Activated CD8-positive, alpha-beta T cell treated with anti-CD3 and anti-CD28 coated beads for 36 hours (primary cell): ENCODE data around the gene HMGB2. TPM values are rescaled to one million over a fixed set of nuclear protein-coding genes. Genes with fewer than 3 reads are reported as not detected.
A peak's percentile ranks its signal among the peaks of the same experiment; 100 is the strongest.

ENCODE experiments used
- ATAC-seq: fragments of 200-7000 bp; cut with Tn5 transposase; one replicate; pipeline ENCODE4 v1.10.0; 2021; ENCODE audit warnings: mild to moderate bottlenecking, moderate library complexity
- CTCF ChIA-PET: fragments of 350-600 bp; sonication (Branson Sonifier 250); formaldehyde crosslinking; loops from one replicate; lab custom pipeline; 2021; ENCODE audit warnings: antibody characterized with exemption; lab: Charles Lee
- POLR2A ChIA-PET: fragments of 350-600 bp; sonication (Branson Sonifier 250); formaldehyde crosslinking; loops from one replicate; lab custom pipeline; 2021; ENCODE audit warnings: antibody characterized with exemption; lab: Charles Lee
- DNase-seq: peaks from one replicate; pipeline ENCODE4 v3.0.0-alpha.2; 2020
- H3K27ac Mint-ChIP-seq: one replicate; pipeline ENCODE4 v1.8.0; 2021; ENCODE audit warnings: mild to moderate bottlenecking, mixed read lengths
- H3K27me3 Mint-ChIP-seq: one replicate; pipeline ENCODE4 v1.8.0; 2021; ENCODE audit warnings: mixed read lengths
- H3K36me3 Mint-ChIP-seq: one replicate; pipeline ENCODE4 v1.8.0; 2021; ENCODE audit warnings: low read depth, mixed read lengths
- H3K4me1 Mint-ChIP-seq: one replicate; pipeline ENCODE4 v1.8.0; 2021; ENCODE audit warnings: low read depth, mixed read lengths
- H3K4me3 Mint-ChIP-seq: one replicate; pipeline ENCODE4 v1.8.0; 2021; ENCODE audit warnings: mild to moderate bottlenecking, moderate library complexity, mixed read lengths
- H3K9me3 Mint-ChIP-seq: one replicate; pipeline ENCODE4 v1.8.0; 2021; ENCODE audit warnings: mixed read lengths
- intact Hi-C: fragments of 100-400 bp; cut with micrococcal nuclease; formaldehyde crosslinking; loops from one replicate; pipeline ENCODE4 v1.10.0; 2022
- total RNA-seq, 2 experiments: library from RNA; stranded (reverse); gene quantifications; one replicate each; pipeline ENCODE4 v1.2.3, GENCODE V29; 2021
- TF ChIP-seq, protein P1 (sequence below): fragments of 200-600 bp; IDR thresholded peaks from one replicate; pipeline ENCODE4 v1.8.0; 2022; ENCODE audit warnings: antibody characterized with exemption, mild to moderate bottlenecking

The HMGB2 gene
- total RNA-seq, 2 experiments from 2014 or later: 527 to 534 TPM

DNA sequence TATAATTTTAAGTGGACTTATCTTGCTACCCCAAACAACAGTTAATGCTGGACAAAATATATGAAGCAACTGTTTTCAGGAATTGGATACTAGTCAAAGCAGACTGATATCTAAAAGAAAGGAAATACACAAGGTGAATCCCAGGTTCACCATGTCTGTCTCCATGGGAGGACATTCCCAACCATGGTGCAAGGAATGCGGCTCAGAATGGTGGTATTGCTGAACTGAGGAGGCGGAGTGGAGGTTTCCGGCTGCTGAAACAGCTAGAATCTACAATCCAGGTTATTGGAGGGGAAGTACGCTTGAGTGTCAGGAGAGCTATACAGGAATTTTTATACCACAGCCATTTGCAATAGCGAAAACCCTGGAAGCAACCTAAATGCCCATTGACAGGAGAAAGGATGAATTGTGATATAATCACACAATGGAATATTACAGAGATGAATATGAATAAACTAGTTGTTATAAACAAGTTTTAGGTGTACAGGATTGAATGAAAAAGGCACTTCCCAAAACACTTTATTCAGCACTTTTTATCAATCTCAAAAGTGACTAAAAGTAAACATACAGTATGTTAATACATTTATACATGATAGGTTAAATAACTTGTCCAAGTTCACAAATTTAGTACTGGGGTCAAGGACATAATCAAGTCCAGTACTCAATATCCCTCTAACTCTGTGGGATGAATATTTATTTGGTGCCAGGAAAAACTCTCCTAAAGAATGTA, 9.0 kb downstream of the HMGB2 start:
- ChIA-PET POLR2A (interaction anchor here (0.8 kb wide), 1 partner anchor 9 kb away, joined by 4 read pairs; the partner anchor contains the start of gene HMGB2), CTCF (no interaction called here)
- Mint-ChIP-seq H3K27ac (no peak overlapping the region), H3K36me3 (peaks cover 21% of the 10 kb centered on the region), H3K9me3 (no peaks in the 10 kb centered on the region), H3K4me1 (no peaks in the 10 kb centered on the region), H3K4me3 (no peak overlapping the region), H3K27me3 (no peaks in the 10 kb centered on the region)
- TF ChIP-seq, protein P1, sequence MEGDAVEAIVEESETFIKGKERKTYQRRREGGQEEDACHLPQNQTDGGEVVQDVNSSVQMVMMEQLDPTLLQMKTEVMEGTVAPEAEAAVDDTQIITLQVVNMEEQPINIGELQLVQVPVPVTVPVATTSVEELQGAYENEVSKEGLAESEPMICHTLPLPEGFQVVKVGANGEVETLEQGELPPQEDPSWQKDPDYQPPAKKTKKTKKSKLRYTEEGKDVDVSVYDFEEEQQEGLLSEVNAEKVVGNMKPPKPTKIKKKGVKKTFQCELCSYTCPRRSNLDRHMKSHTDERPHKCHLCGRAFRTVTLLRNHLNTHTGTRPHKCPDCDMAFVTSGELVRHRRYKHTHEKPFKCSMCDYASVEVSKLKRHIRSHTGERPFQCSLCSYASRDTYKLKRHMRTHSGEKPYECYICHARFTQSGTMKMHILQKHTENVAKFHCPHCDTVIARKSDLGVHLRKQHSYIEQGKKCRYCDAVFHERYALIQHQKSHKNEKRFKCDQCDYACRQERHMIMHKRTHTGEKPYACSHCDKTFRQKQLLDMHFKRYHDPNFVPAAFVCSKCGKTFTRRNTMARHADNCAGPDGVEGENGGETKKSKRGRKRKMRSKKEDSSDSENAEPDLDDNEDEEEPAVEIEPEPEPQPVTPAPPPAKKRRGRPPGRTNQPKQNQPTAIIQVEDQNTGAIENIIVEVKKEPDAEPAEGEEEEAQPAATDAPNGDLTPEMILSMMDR: no peak
- DNase-seq (no peak), ATAC-seq (no peak)
- intact Hi-C loops: no loop called here

DNA sequence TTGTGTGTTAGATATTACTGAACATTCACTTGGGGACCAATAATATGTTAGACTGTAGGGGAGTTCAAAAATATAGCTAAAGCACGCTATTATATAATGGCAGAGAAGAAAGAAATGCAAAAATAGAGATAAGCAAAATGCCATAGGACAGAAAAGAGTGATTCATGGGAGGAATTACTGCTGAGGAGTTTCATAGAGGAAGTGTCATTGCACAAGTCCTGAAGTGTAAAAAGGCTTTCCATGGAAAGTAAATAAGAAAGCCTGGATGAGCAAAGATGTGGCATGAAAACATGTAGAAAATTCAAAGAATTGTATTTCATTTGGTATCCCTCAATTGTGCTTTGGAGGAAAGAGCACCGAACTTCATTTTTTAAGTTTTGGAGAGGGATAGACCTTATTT, 14.5 kb downstream of the HMGB2 start:
- intact Hi-C loops: loop anchor here (10.0 kb wide), 1 partner anchor 175 kb away; no protein-coding TSS in a partner anchor
- H3K27me3 Mint-ChIP-seq: no peaks in the 10 kb centered on the region
- peaks cover 12% of the 10 kb centered on the region for H3K36me3 Mint-ChIP-seq
- ATAC-seq: no peak
- no peaks in the 10 kb centered on the region for H3K9me3 Mint-ChIP-seq
- no peak overlapping the region for H3K27ac Mint-ChIP-seq
- H3K4me3 Mint-ChIP-seq: no peak overlapping the region
- H3K4me1 Mint-ChIP-seq: peaks cover 9% of the 10 kb centered on the region
- TF ChIP-seq, protein P1: no peak
- ChIA-PET POLR2A (interaction anchor here (1.3 kb wide), 1 partner anchor 14 kb away, joined by 5 read pairs; the partner anchor contains the start of gene HMGB2), CTCF (interaction anchor here (1.0 to 6.9 kb wide), 13 partner anchors 12 to 152 kb away, joined by 3 to 91 read pairs (median 8); partner anchors contain the start of genes GALNT7 and HMGB2)
- DNase-seq: no peak

- ChIA-PET POLR2A (interaction anchor here (1.3 kb wide), 1 partner anchor 15 kb away, joined by 5 read pairs; the partner anchor contains the start of gene HMGB2), CTCF (interaction anchor here (0.6 to 6.9 kb wide), 24 partner anchors 9 to 859 kb away, joined by 3 to 91 read pairs (median 4); partner anchors contain the start of genes HMGB2 and SCRG1)
- Mint-ChIP-seq H3K4me1 (peaks cover 9% of the 10 kb centered on the region), H3K4me3 (no peak overlapping the region), H3K36me3 (peaks cover 12% of the 10 kb centered on the region), H3K9me3 (no peaks in the 10 kb centered on the region), H3K27me3 (no peaks in the 10 kb centered on the region), H3K27ac (no peak overlapping the region)
- DNase-seq (no peak), ATAC-seq (peak; percentile 64)
- intact Hi-C loops: loop anchor here (1.0 to 10.0 kb wide), 2 partner anchors 99 to 176 kb away; no protein-coding TSS in a partner anchor
- TF ChIP-seq, protein P1: peak; percentile 65
Measured at GRCh38 chr4:173318648-173319211, 15.4 kb downstream of the HMGB2 start.

GRCh38 chr4:173318240-173318639, 15.9 kb downstream of the HMGB2 start:
- POLR2A ChIA-PET: interaction anchor here (0.5 to 1.3 kb wide), 2 partner anchors 16 to 18 kb away, joined by 4 to 5 read pairs; partner anchors contain the start of gene HMGB2
- ATAC-seq: no peak

More at GRCh38 chr4:173318240-173318639, 15.9 kb downstream of the HMGB2 start:
- TF ChIP-seq, protein P1: no peak
- peaks cover 9% of the 10 kb centered on the region for H3K4me1 Mint-ChIP-seq
- no peak for DNase-seq
- no peak overlapping the region for H3K27ac Mint-ChIP-seq
- no peaks in the 10 kb centered on the region for H3K27me3 Mint-ChIP-seq
- CTCF ChIA-PET: interaction anchor here (0.9 to 6.9 kb wide), 14 partner anchors 10 to 859 kb away, joined by 3 to 91 read pairs (median 6); partner anchors contain the start of gene SCRG1
- intact Hi-C loops: loop anchor here (1.0 to 10.0 kb wide), 2 partner anchors 99 to 177 kb away; no protein-coding TSS in a partner anchor
- peaks cover 12% of the 10 kb centered on the region for H3K36me3 Mint-ChIP-seq
- no peak overlapping the region for H3K4me3 Mint-ChIP-seq
- H3K9me3 Mint-ChIP-seq: no peaks in the 10 kb centered on the region
